Stimulated activated naive CD8-positive, alpha-beta T cell treated with anti-CD3 and anti-CD28 coated beads, Interleukin-15, Interleukin-2, amounts not matched to agents 100 U/mL and 50 U/mL, for 24 hours (primary cell): Measurements from ENCODE around the gene NGEF.
"Not testable (repeated sequence)": the region's sequence is repeated elsewhere in the genome, so short reads cannot be mapped to it uniquely, and the experiment has no call there.

Experiments used
- ATAC-seq: fragments of 150-1000 bp; cut with Tn5 transposase; one replicate; pipeline ENCODE4 v1.10.0; 2021
- DNase-seq: peaks from one replicate; pipeline ENCODE4 v3.0.0; 2021

Gene NGEF

GRCh38 chr2:233023007-233023760 lies 10.1 kb upstream of the NGEF start:
- ATAC-seq (no peak), DNase-seq (no peak)

- ATAC-seq (no peak), DNase-seq (no peak)
Observed at GRCh38 chr2:233022561-233022960, 9.5 kb upstream of the NGEF start.

GRCh38 chr2:233021771-233022170 lies 8.7 kb upstream of the NGEF start:
- ATAC-seq (no peak), DNase-seq (no peak)

- ATAC-seq (no peak), DNase-seq (no peak)
Observed at GRCh38 chr2:233020454-233020853, 7.4 kb upstream of the NGEF start.

DNA sequence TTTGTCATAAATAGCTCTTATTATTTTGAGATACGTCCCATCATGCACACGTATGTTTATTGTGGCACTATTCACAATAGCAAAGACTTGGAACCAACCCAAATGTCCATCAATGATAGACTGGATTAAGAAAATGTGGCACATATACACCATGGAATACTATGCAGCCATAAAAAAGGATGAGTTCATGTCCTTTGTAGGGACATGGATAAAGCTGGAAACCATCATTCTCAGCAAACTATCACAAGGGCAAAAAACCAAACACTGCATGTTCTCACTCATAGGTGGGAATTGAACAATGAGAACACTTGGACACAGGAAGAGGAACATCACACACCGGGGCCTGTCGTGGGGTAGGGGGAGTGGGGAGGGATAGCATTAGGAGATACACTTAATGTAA lies 6.6 kb upstream of the NGEF start:
- not testable (repeated sequence) for DNase-seq, ATAC-seq

GRCh38 chr2:233017947-233018346 lies 4.9 kb upstream of the NGEF start:
- no peak for ATAC-seq
- DNase-seq: no peak

- DNase-seq: no peak
- ATAC-seq: no peak
Observed at GRCh38 chr2:233015019-233015645, 2.1 kb upstream of the NGEF start.

DNA sequence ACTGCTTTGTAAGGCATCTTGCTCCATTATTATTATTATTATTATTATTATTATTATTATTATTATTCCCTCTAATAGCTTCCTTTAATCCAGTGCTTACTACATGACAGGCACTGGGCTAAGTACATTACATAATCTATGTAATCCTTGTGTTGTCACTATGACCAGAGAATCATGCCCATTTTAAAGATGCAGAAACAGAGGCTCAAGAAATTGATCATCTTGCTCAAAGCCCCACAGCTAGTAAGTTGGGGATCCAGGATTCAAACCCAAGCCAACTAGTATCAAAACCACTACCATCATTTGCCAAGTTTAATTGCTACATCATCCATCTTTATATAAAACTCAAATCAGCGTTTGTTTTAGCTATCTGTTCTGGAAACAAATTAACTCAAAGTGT lies 594 bp upstream of the NGEF start:
- ATAC-seq: no peak
- DNase-seq: no peak

- DNase-seq (no peak), ATAC-seq (no peak)
Observed at GRCh38 chr2:233012301-233012971, 620 bp downstream of the NGEF start.

DNA sequence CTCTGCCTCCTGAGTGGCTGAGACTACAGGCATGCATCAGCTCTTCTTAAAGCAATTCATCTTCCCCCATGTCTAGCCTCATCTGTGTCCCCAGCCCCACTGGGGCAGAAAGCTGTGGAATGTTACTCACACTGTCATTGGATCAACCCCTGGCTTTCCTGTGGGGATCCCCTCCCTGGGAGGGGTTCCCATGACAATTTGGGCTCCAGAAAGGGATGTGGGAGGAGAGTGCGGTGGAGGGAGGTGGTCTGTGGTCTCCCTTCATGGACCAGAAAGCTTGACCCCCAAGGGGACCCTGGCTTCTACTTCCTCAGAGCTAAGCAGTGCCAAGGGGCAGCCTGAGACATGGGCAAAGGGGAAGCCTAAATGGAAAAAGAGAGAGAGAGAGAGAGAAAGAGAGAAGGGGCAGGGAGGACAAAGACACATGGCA lies 1.3 kb downstream of the NGEF start:
- ATAC-seq: no peak
- DNase-seq: no peak

- DNase-seq (no peak), ATAC-seq (no peak)
Observed at GRCh38 chr2:233011268-233011650, 1.8 kb downstream of the NGEF start.

DNA sequence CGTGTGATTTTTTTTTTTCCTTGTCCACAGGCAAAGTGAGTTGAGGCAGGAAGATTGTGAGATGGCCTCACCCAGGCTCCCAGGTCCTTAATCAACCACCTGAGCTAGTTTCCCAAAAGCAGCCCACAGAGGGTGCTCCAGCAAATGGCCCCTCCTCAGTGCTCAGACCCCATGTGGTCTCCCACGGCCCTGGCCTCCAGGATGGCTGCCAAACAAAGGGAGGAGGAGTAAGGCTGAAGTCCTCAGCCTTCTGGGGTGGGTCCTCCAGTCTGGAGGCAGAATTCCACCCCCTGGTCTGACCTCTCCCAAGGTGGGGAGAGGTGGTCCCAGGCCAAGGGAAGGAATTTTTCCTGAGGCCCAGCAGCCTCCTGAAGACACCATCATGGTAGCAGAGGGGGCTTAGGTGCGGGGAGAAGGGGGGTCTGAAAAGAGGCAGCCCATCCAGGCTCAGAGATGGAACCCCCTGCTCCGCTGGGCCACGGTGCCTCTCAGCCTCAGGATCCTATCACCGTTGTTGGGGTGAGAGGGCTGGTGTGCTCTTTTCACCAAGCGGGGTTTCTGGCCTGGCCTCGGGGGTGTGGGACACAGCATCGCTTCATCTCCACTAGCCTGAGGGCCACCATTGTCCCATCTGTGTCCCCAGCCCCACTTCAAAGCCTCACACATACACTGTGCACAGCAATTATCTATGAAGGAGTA lies 2.3 kb downstream of the NGEF start:
- ATAC-seq (no peak), DNase-seq (no peak)

GRCh38 chr2:233009661-233010060 lies 3.4 kb downstream of the NGEF start:
- DNase-seq (no peak), ATAC-seq (no peak)

DNA sequence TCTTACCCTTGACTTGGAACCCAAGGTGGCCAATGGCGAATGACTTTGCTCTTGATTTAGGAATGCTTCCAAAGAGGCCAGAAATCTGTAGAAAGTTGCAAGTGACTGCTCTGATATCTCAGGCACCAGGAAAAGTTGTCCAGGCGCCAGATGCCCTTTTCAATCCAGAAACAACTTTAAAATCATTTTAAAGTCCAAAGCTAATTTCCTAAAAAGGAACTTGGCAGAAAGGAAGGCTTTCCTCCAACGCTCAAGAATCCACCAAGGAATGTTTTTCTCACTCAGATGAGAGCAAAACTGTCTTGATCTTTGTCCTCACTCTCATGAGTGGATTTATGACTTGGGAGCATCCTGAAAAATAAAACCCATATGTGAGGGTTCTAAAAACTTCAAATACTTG lies 5.3 kb downstream of the NGEF start:
- DNase-seq (no peak), ATAC-seq (no peak)

GRCh38 chr2:233007270-233007669 lies 5.8 kb downstream of the NGEF start:
- no peak for ATAC-seq
- DNase-seq: no peak

DNA sequence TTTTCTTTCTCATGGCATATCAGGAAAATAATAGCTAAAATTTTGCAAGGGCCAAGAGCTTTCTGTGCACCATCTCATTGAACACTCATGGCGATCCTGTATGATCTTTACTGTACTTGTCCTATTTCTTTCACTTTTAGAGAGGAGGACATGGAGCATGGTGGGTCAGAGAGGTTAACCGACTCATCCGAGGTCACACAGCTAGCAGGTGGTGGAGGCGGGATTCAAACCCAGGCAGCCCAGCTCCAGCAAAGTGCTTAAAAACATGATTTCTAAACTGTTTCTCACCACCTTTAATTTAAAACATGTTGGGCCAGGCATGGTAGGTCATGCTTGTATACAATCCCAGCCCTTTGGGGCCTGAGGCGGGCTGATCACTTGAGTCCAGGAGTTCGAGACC lies 6.4 kb downstream of the NGEF start:
- ATAC-seq: no peak

GRCh38 chr2:233005096-233005495 lies 8.0 kb downstream of the NGEF start:
- ATAC-seq (no peak), DNase-seq (no peak)

More for the DNA sequence above, 6.4 kb downstream of the NGEF start:
- DNase-seq: no peak

GRCh38 chr2:233003658-233004555 lies 9.1 kb downstream of the NGEF start:
- ATAC-seq (no peak), DNase-seq (no peak)

DNA sequence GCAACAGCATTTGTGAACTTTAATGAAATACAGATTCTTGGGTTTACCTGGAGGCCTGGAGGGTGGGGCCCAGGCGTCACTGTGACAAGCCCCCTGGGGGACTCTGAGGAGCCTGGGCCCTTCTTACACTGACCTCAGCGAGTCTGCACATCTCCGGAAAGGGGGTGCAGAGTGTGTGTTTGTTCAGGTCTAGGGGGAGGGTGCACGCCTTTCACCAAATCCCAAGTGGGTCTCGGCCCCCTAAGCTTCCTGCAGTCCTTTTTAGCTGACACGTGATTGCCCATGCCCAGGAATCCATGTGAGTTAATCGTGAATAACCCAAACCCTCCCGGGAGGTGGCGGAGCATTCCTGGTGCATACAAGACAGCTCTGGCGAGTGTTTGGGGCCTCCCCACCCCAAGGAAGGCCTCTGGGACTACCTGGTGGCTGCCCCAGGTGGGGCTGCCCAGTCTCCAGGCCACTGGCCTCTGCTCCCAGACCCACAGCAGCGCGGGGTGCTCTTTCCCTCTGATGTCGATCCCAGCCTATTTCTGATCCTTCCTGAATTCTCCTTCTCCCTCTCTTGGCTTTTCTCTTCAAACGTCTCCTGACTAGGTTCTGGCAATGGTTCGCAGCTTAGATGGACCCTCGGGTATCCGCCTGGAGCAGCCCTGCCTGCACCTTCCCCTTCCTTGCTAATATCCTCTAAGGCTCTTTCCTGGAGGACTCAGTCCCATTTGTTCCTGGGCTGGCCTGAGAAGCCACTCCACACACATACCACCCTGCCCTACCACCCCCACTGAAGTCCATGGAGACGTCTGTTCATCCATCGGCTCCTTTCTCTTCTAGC lies 10.0 kb downstream of the NGEF start:
- no peak for DNase-seq
- ATAC-seq: no peak

DNA sequence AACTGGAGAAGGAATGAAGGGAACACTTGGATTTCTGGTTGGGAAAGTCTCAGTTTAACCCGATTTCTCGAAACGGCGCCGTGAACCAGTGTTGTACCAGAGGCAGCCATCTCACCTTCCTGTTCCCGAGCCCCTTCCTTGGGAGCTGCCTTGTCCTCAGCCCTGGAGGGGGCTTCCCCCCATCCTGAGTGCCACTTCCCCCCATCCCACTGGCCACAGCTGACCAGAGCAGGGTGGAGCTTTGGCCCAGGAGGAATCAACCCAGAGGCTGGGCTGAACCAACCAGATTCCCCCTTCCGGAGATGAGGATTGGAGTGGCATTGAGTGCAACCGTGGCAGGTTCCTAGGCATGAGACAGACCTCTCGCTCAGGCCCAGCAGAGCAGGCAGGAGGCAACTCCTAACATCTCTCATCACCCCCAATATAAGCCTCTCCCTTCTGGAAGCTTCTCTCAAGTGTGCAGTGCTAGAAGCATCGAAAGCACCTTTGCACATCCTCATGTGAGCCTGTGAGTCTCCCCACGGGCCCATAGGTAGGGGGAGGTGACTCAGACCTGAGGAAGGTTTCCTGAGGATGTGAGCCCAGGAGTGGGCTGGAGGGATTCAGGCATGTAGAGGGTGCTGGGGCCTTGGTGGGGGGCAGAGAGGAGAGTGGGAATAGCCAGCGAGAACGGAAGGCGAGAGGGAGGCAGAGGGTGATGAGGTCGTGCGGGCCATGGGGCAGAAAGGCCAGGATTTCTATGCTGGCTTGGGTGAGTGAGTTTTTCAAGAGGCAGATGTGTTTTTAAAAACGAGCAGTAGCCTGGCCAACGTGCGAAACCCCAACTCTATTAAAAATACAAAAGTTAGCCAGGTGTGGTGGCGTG lies 11.9 kb downstream of the NGEF start:
- ATAC-seq: no peak
- no peak for DNase-seq
